ENCODE measurements around the gene MAGI2. TPM values are rescaled to one million over a fixed set of nuclear protein-coding genes. Genes with fewer than 3 reads are reported as not detected.

MAGI2 gene
- total and polyA plus RNA-seq, 8 donors, result 6.1 to 9.2 (median 7.1) TPM

DNA sequence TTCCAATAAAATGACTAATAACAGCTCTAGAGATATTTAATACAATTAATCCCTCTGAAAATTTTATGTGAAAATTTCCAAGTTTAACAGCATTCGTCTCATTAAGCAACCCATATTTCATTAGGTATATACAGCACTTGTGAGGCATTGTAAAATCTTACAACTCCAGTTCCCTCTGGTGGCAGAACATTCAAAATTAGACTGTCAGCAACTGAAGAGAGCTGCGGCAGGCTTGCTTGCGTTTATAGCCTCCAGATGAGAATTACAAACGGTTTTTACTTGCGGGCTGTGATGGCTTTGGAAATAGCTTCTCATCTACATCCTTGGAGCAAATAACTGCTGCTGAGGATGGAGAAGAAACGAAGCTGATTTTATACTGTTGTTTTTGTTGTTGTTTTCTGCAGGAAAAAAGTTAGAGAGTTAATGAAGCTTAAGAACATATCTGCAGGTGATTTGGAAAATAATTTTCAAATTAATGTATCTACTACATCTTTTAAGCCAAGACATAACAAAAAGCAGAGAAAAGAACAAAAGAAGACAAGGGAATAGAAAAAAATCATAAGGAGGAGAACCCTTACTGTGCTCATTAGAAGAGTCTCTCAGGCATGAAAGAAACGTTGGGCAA is 171.3 kb downstream of the MAGI2 start:
- Histone ChIP-seq H3K27ac (no peak overlapping the region), H3K4me3 (no peak overlapping the region), H3K36me3 (no peaks in the 10 kb centered on the region), H3K4me1 (peaks cover 0 to 5% of the 10 kb centered on the region in 2 donors), H3K9me3 (no peaks in the 10 kb centered on the region), H3K27me3 (no peaks in the 10 kb centered on the region)
- DNase-seq (peak in 1 of 4 donors; percentile 41), ATAC-seq (peak; percentile 88)
- intact Hi-C loops (cut with DNase I), result no loop called here
- TF ChIP-seq, protein P1, sequence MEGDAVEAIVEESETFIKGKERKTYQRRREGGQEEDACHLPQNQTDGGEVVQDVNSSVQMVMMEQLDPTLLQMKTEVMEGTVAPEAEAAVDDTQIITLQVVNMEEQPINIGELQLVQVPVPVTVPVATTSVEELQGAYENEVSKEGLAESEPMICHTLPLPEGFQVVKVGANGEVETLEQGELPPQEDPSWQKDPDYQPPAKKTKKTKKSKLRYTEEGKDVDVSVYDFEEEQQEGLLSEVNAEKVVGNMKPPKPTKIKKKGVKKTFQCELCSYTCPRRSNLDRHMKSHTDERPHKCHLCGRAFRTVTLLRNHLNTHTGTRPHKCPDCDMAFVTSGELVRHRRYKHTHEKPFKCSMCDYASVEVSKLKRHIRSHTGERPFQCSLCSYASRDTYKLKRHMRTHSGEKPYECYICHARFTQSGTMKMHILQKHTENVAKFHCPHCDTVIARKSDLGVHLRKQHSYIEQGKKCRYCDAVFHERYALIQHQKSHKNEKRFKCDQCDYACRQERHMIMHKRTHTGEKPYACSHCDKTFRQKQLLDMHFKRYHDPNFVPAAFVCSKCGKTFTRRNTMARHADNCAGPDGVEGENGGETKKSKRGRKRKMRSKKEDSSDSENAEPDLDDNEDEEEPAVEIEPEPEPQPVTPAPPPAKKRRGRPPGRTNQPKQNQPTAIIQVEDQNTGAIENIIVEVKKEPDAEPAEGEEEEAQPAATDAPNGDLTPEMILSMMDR (IDR thresholded peaks at IDR 0.05), result peak; percentile 12 to 29

- H3K4me1 ChIP-seq, result peaks cover 0 to 5% of the 10 kb centered on the region in 2 donors
- H3K9me3 ChIP-seq, result no peaks in the 10 kb centered on the region
- ATAC-seq (no peak), DNase-seq (no peak)
- intact Hi-C loops (cut with DNase I), result no loop called here
- TF ChIP-seq, protein P1 (IDR thresholded peaks at IDR 0.05), result no peak
- no peaks in the 10 kb centered on the region for H3K27me3 ChIP-seq
- no peak overlapping the region for H3K27ac ChIP-seq
- no peak overlapping the region for H3K4me3 ChIP-seq
- H3K36me3 ChIP-seq, result no peaks in the 10 kb centered on the region
These were observed 172.0 kb downstream of the MAGI2 start for GRCh38 chr7:79281426-79281825.

DNA sequence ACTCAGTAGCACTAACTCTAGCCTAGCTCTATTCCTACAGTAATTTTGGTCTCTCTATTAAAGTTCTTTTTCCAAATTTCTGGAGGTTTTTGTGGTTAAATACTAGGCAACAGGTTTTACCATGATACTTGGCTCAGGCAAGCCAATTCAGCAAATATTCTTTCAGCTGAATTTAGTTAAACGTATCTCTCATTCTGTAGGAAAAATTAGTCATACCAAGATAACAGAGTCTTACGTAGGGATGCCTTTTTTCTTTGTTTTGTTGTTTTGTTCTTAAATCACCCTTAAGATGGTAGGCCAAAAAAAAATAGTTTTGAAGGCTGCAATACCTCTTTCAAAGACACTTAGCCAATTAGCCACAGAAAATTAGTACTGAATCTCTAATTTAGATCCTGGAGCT is 180.5 kb downstream of the MAGI2 start:
- TF ChIP-seq, protein P1 (IDR thresholded peaks at IDR 0.05), result no peak
- H3K27me3 ChIP-seq, result no peaks in the 10 kb centered on the region
- no peaks in the 10 kb centered on the region for H3K9me3 ChIP-seq
- intact Hi-C loops (cut with DNase I), result no loop called here
- no peak overlapping the region for H3K27ac ChIP-seq
- H3K4me1 ChIP-seq, result no peaks in the 10 kb centered on the region
- no peak overlapping the region for H3K4me3 ChIP-seq
- H3K36me3 ChIP-seq, result no peaks in the 10 kb centered on the region
- no peak for DNase-seq
- no peak for ATAC-seq

DNA sequence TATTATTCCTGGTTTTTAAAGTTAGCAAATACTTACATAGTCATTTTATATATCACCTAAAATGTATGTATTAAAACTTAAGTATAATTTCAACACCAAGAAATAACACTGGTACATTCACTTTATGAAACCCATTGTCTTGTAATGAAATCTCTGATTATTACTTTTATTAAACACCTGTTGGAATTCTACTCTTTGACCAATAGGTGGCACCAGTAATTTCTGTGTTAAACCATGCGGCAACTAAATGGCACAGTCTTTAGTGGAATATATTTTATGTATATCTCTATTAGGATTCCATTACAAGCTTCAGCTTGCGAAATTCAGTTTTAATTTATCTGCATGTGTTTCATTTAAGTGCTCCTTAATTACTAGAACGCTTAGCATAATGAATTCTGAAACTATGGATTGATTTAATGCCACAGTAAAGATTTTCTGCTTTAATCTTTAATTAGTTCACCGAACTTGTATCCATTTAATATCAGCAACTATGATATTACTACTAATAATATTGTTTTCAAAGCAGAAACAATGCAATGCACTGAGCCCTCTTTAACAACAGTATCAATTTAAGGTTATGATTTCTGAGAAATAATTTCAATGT is 181.3 kb downstream of the MAGI2 start:
- no peak overlapping the region for H3K27ac ChIP-seq
- no peaks in the 10 kb centered on the region for H3K4me1 ChIP-seq
- H3K9me3 ChIP-seq, result no peaks in the 10 kb centered on the region
- intact Hi-C loops (cut with DNase I), result no loop called here
- H3K4me3 ChIP-seq, result no peak overlapping the region
- peak in 1 of 4 donors; percentile 22 for DNase-seq
- H3K36me3 ChIP-seq, result no peaks in the 10 kb centered on the region
- peak; percentile 72 for ATAC-seq
- TF ChIP-seq, protein P1 (IDR thresholded peaks at IDR 0.05), result peak; percentile 34 to 46
- H3K27me3 ChIP-seq, result no peaks in the 10 kb centered on the region

DNA sequence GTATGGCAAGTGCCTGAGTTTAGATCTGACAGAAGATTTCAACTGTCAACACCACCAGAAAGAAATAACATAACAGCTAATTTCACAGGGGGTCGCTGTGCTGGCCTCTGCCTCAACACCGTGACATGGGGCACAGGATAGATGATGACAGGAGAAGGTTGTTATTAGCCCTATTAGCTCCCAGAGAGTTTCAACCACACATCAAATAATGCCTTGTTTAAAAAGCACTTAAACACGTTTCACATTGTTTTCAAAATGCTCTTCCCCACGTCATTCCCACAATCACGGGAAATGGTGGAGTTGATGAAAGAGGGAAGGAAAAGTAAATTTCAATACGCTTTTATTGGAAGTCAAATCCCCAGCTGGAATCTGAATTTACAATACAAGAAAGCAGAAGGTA is 184.7 kb downstream of the MAGI2 start:
- no peaks in the 10 kb centered on the region for H3K36me3 ChIP-seq
- no peak overlapping the region for H3K27ac ChIP-seq
- intact Hi-C loops (cut with DNase I), result no loop called here
- no peaks in the 10 kb centered on the region for H3K27me3 ChIP-seq
- no peak overlapping the region for H3K4me3 ChIP-seq
- H3K4me1 ChIP-seq, result no peaks in the 10 kb centered on the region
- ATAC-seq (no peak), DNase-seq (no peak)
- H3K9me3 ChIP-seq, result no peaks in the 10 kb centered on the region
- TF ChIP-seq, protein P1 (IDR thresholded peaks at IDR 0.05), result no peak

Data from left lung (tissue), 10 donors.